Left ventricle myocardium inferior (tissue), 1 donor: ENCODE results near the gene S100G. TPM values are rescaled to one million over a fixed set of nuclear protein-coding genes. Genes with fewer than 3 reads are reported as not detected.
"Not testable (repeated sequence)": the region's sequence is repeated elsewhere in the genome, so short reads cannot be mapped to it uniquely, and the experiment has no call there.

Source experiments
- DNase-seq: peaks from one replicate; pipeline ENCODE4 v3.0.0-alpha.2; 2020
- H3K27ac ChIP-seq: fragments of 200-600 bp; replicated peaks from 2 replicates; pipeline ENCODE4 v1.8.0; 2021
- H3K27me3 ChIP-seq: fragments of 200-600 bp; 2 replicates; pipeline ENCODE4 v1.8.0; 2021; ENCODE audit warnings: low read depth
- H3K36me3 ChIP-seq: fragments of 200-600 bp; 2 replicates; pipeline ENCODE4 v1.8.0; 2021
- H3K4me1 ChIP-seq: fragments of 200-600 bp; 2 replicates; pipeline ENCODE4 v1.8.0; 2021
- H3K4me3 ChIP-seq: fragments of 200-600 bp; 2 replicates; pipeline ENCODE4 v1.8.0; 2021; ENCODE audit warnings: mild to moderate bottlenecking, moderate library complexity
- H3K9me3 ChIP-seq: fragments of 200-600 bp; replicated peaks from 2 replicates; pipeline ENCODE4 v1.8.0; 2021
- CTCF ChIP-seq: fragments of 200-600 bp; IDR thresholded peaks from 2 replicates; pipeline ENCODE4 v1.8.0; 2021; ENCODE audit warnings: antibody characterized with exemption, mild to moderate bottlenecking, borderline replicate concordance
- intact Hi-C: fragments of 100-400 bp; cut with micrococcal nuclease; formaldehyde crosslinking; loops from one replicate; pipeline ENCODE4 v1.11.0; 2022
- long read RNA-seq: library from polyadenylated mRNA; unstranded; transcript quantifications from one replicate; pipeline ENCODE4 v2.0.0, GENCODE V29; 2021
- total RNA-seq: library from RNA; stranded (reverse); fragmentation: NEBNext Ultra II Directional; extraction: Animal tissue kit (Norgen Biotek cat#: 25700); gene quantifications from one replicate; pipeline ENCODE4 v1.2.1, GENCODE V29; 2021
- donor health status: DM: no; HTN: yes; CAD: no; lungs with severe emphysema.

The S100G gene
- total RNA-seq = not detected
- long read RNA-seq, partial matches to known transcripts = 0 of 1 reads
- long read RNA-seq, other reads (novel, unspliced or antisense) = 1 of 1 reads

- Histone ChIP-seq H3K4me1 (no peaks in the 10 kb centered on the region), H3K36me3 (no peaks in the 10 kb centered on the region), H3K9me3 (no peaks in the 10 kb centered on the region), H3K27me3 (no peaks in the 10 kb centered on the region), H3K27ac (no peak within 1 kb of the TSS), H3K4me3 (no peak within 1 kb of the TSS)
- intact Hi-C loops = no loop called here
- no peak for DNase-seq
- TF ChIP-seq CTCF = no peak
These were observed at the start of gene S100G for GRCh38 chrX:16649858-16650257. Gene S100G, plus strand, starts transcription at chrX:16650158. Its CDS starts 849 bp downstream, at chrX:16651007.

- Histone ChIP-seq H3K27me3 (no peaks in the 10 kb centered on the region), H3K27ac (peak overlapping the region; percentile 83), H3K36me3 (no peaks in the 10 kb centered on the region), H3K9me3 (no peaks in the 10 kb centered on the region), H3K4me1 (peaks cover 20% of the 10 kb centered on the region), H3K4me3 (no peak overlapping the region)
- TF ChIP-seq CTCF = no peak
- intact Hi-C loops = no loop called here
- DNase-seq = no peak
These were observed 48.1 kb upstream of the S100G start for GRCh38 chrX:16601885-16602284.

- H3K27me3 ChIP-seq, DNase-seq, H3K9me3 ChIP-seq, H3K36me3 ChIP-seq, intact Hi-C loops, H3K4me3 ChIP-seq: not testable (repeated sequence)
- peaks cover 20% of the 10 kb centered on the region for H3K4me1 ChIP-seq
- peak overlapping the region; percentile 83 for H3K27ac ChIP-seq
These were observed 46.7 kb upstream of the S100G start for GRCh38 chrX:16603235-16603634.

- no peaks in the 10 kb centered on the region for H3K36me3 ChIP-seq
- TF ChIP-seq CTCF = no peak
- H3K4me3 ChIP-seq = no peak overlapping the region
- no peaks in the 10 kb centered on the region for H3K27me3 ChIP-seq
- H3K9me3 ChIP-seq = no peaks in the 10 kb centered on the region
- intact Hi-C loops = no loop called here
- H3K4me1 ChIP-seq = peaks cover 20% of the 10 kb centered on the region
- H3K27ac ChIP-seq = peak overlapping the region; percentile 83
- no peak for DNase-seq
These were observed 46.1 kb upstream of the S100G start for GRCh38 chrX:16603822-16604221.

GRCh38 chrX:16604337-16604736 is 45.6 kb upstream of the S100G start:
- no peak for TF ChIP-seq CTCF
- no peak for DNase-seq
- Histone ChIP-seq H3K36me3 (no peaks in the 10 kb centered on the region), H3K4me3 (no peak overlapping the region), H3K27ac (peak overlapping the region; percentile 83), H3K27me3 (no peaks in the 10 kb centered on the region), H3K9me3 (no peaks in the 10 kb centered on the region), H3K4me1 (peaks cover 20% of the 10 kb centered on the region)
- intact Hi-C loops = no loop called here

- peak overlapping the region; percentile 83 for H3K27ac ChIP-seq
- DNase-seq = no peak
- no peak for TF ChIP-seq CTCF
These were observed 43.7 kb upstream of the S100G start for GRCh38 chrX:16606142-16606720.

More at GRCh38 chrX:16606142-16606720, 43.7 kb upstream of the S100G start:
- Histone ChIP-seq H3K4me3 (no peak overlapping the region), H3K27me3 (no peaks in the 10 kb centered on the region), H3K4me1 (peaks cover 20% of the 10 kb centered on the region), H3K9me3 (no peaks in the 10 kb centered on the region), H3K36me3 (no peaks in the 10 kb centered on the region)
- intact Hi-C loops = no loop called here
